GM21390 (cell line): Measurements from ENCODE around the gene ABCA2.

Experiments
- ATAC-seq: cut with Tn5 transposase; IDR thresholded peaks from one replicate; pipeline ENCODE4 v1.9.1; 2021; ENCODE audit not compliant: unreplicated experiment

ABCA2 gene

GRCh38 chr9:136997830-136998234 lies 30.2 kb downstream of the ABCA2 start:
- ATAC-seq = no peak

- ATAC-seq = no peak
Observed at GRCh38 chr9:136997371-136997770, 30.7 kb downstream of the ABCA2 start.

GRCh38 chr9:136996361-136997292 lies 31.4 kb downstream of the ABCA2 start, which contains the start of gene CLIC3:
Gene CLIC3, minus strand, starts transcription at chr9:136996568. Its CDS starts 25 bp downstream, at chr9:136996543.
- no peak for ATAC-seq

GRCh38 chr9:136995772-136996311 lies 32.2 kb downstream of the ABCA2 start:
- ATAC-seq = no peak

- no peak for ATAC-seq
Observed at GRCh38 chr9:136995362-136995761, 32.7 kb downstream of the ABCA2 start.

GRCh38 chr9:136994888-136995230 lies 33.2 kb downstream of the ABCA2 start:
- ATAC-seq = no peak

- ATAC-seq = no peak
Observed at GRCh38 chr9:136994180-136994887, 33.7 kb downstream of the ABCA2 start.

- no peak for ATAC-seq
Observed at GRCh38 chr9:136992819-136993369, 35.1 kb downstream of the ABCA2 start.

- peak; percentile 77 for ATAC-seq
Observed at GRCh38 chr9:136991993-136992818, 35.8 kb downstream of the ABCA2 start, which contains the start of gene PAXX. Gene PAXX, plus strand, starts transcription at chr9:136992422. Its CDS starts 22 bp downstream, at chr9:136992444.

- ATAC-seq = no peak
Observed at GRCh38 chr9:136990242-136990911, 37.7 kb downstream of the ABCA2 start.

GRCh38 chr9:136988872-136989271 lies 39.2 kb downstream of the ABCA2 start:
- ATAC-seq = no peak

GRCh38 chr9:136985853-136986252 lies 42.2 kb downstream of the ABCA2 start:
- ATAC-seq = no peak

- no peak for ATAC-seq
Observed at GRCh38 chr9:136985027-136985602, 42.9 kb downstream of the ABCA2 start.

- no peak for ATAC-seq
Observed at GRCh38 chr9:136984464-136985026, 43.5 kb downstream of the ABCA2 start.

- no peak for ATAC-seq
Observed at GRCh38 chr9:136983656-136984314, 44.3 kb downstream of the ABCA2 start.

GRCh38 chr9:136983167-136983566 lies 44.9 kb downstream of the ABCA2 start:
- ATAC-seq = no peak

GRCh38 chr9:136982232-136983051 lies 45.6 kb downstream of the ABCA2 start, which contains the start of gene LCNL1:
Gene LCNL1, plus strand, starts transcription at chr9:136982993. Its CDS starts 594 bp downstream, at chr9:136983587.
- no peak for ATAC-seq
